Epidermal melanocyte (primary cell): ENCODE data around the gene CRADD.
"Not testable (repeated sequence)": the region's sequence is repeated elsewhere in the genome, so short reads cannot be mapped to it uniquely, and the experiment has no call there.

Source experiments
- DNase-seq: peaks from one replicate; pipeline ENCODE4 v3.0.0; 2011; ENCODE audit warnings: low spot score; ENCODE audit not compliant: insufficient read length

Gene CRADD

DNA sequence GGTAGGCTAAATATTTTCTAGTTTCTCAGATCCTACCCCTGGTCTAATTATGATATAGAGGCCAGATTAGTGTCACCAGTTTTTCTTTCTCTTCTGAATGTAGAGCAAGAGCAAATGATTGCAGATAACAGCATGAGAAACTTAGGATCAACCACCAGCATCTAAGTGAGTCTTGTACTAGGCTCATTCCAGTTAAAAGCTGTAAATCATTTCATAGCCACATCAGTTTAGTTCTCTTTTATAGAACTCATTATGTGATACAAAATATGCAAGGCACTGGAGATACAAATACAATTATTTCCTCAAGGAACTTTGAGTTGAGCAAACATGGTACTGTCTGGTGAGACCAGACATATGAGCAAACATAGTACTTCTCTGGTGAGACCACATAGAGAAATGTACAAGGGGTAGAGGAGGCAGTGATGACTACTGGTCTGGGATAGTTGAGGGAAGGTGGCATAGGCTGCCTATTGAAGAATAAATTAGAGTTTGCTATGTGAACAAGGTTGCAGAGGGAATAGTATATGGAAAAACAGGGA, 59.5 kb downstream of the CRADD start:
- DNase-seq: no peak

DNA sequence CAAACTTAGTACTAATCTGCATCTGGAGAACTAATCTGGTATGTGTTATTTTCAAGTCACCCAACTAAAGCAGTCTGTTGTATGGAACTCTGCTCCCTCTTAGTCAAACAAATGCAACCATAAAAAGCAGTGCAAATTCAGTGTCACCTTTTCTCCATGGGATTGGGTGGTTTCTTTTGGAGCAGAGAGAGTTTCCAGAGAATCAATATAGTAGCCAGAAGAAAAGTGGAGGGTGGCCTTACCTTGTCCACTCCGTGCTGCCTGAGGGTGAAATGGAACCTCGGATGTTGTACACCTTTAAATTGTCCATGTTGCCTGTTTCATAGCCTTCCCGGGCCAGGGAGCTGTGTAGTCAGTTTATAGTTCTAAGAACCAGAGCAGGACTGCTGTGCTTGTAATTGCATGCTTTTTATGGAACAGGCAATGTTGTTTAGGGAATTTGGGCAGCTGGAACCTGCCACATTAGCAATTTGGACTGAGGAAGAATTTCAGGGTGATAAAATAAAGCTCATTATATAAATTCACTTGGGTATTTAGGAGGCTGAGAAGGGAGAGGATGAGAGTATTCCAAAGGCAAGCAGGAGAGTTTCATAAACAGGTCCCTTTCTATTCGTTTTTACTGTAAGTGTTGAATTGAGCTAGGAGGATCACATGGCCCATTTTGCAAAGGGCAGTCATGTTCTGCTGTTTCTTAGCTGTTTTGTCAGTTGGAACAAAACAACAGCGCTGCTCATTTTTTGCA, 60.5 kb downstream of the CRADD start:
- DNase-seq: no peak

DNA sequence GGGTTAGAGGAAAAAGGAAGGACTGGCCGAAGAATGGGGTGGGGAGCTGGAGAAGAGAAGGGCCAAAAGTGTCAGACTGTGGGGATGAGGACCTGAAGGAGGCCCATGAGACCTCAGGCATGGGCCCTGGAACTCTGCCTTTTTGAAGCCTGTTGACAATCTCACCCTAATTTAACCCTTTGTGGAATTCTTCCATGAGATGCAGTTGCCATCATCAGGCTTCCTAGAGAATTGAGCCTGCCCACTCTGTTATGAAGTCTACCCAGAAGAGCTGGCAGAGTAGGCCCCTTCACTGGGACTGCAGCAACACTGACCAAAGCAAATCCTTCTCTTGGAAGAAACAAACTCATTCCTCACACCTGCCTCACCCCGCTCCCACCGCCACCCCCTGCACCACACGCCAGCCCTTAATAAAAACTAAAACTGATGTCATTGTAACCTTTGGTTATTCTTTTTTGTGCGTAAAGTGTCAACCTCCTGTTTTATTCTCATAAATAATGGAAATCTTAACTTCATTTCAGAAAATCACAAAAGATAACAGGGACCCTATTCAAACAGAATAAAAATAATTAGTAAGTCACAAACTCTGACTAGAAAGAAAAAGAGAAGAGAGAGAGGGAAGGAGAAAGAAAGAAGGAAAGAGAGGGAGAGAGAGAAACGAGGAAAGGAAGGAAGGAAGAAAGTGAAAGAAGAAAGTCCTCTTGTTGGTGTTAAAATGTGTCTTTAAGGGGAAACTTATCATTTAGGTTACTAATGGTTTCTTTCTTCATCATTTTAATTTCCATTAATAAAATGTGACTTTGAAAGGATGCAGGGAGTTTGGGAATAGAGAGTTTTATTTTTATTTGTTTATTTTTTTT, 61.3 kb downstream of the CRADD start:
- no peak for DNase-seq

DNA sequence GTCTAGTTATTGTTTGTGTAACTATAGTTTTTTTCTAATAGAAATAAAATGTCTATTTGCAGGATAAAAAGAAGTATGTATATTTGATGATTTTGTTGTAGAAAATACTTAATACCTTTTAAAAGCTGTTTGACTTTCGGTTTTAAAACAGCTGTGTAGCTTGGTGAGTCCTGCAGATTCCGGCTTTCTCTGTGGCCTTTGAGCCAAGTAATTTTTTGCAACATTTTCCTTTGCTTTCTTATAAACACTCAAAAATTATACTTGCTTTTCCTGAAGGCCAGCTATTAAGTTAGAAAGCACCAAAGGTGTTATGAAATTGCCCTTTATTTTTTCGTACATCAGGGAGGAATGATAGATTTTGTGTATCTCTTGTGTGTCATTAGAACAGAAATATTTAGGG, 63.6 kb downstream of the CRADD start:
- no peak for DNase-seq

DNA sequence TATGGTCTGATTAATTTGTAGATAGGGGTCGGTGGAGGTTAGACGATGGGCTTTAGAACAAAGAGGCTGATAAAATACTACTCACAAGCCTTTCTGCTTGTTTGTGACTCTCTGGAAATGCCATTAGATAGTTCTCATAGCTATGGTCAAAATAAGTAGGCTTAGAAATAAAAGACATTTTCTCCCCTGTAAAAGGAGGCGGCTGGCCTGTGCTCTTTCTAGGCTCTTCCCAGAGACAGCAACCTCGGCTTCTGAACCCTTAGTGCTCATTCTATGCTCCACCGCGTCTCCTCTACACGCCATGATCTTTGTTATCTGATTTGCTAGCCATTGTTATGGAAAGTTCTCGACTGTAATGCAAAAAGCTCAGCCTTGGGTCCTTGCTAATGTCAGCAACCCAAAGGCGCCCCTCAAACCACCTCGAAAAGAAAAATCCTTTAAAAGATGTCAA, 64.5 kb downstream of the CRADD start:
- DNase-seq: no peak

DNA sequence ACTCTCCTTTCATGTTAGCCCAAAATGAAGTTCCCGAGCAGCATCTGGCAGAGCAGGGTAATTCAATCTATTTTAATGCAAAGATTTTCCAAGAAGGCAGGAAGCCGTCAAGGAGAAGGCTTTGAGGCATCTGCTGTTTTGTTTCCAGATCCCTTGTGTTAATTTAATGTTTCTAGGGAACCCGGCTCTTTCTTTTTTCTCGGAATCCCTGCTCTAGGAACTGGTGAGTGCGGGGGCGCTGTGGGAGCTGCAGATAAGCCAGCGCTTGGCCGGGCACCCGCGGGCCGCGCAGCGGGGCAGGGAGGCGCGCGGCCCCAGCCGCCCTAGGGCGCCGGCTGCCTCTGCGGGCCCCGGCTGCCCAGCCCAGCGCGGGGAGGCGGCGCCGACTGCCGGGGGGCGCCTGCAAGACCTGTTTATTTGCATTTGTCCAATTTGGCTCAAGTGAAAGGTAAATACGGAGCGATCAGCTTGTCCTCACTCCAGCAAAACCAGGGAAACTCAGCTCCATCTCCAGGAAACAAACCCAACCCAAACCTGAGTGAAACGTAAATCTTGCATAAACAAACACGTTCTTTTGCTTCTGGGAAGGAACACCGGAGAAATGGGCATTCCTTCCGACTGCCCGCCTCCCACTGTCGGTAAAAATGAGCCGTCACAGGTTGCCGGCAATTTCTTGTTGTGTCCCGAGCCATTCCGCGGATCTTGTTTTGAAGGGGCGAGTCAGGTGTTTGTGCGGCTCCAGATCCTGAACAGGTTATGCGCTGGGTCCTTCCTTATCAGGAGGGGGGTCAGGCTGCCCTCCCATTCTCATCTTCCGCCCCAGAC, 65.1 kb downstream of the CRADD start:
- peak; percentile 46 for DNase-seq

- no peak for DNase-seq
Measured at GRCh38 chr12:93743229-93743998, 66.2 kb downstream of the CRADD start.

GRCh38 chr12:93743999-93744689, 67.0 kb downstream of the CRADD start:
- DNase-seq: no peak

DNA sequence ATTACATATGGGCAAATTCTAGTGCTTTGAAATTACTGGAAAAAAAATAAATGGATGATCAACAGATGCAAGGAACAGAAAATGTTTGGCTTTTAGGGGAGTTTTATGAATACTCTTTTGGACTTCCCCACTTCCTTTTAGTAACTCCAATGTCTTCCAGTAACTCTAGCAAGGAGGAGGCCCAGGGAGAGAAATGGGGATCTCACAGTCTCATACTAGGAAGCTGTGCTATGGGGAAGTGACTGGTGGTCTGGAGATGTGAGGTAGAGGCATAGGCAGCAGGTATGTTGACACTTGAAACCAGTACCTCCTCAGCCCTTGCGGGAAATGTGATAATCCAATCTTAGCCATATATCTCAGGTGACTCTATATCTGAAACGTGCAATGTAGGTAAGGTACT, 68.1 kb downstream of the CRADD start:
- DNase-seq: no peak

DNA sequence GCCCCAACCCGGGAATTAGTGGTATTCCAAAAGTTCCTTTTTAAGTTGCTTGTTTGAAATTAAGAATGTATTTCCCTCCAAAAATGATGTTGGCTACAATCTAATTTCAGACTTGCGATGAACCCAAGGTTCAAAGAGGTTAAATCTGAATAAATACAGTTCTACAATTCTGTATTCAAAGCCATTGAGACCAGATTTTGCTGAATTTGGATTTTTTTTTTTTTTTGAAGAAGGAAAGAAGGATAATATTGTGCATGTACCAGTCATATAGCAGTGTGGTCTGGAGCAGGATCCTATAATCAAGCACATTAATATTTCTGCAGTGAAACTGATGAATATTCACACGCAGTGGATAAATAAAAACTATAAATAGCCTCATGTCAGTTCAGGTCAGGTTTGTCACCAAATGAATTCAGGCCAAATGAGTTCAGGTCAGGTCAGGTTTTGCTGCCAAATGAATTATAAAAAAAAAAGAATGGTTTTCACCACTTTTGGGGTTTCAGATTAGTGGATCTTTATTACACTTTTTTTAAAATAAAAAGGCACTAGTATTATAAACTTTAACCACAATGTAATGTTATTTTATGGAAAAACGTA, 69.5 kb downstream of the CRADD start:
- DNase-seq: no peak

- no peak for DNase-seq
Measured at GRCh38 chr12:93748672-93749383, 71.7 kb downstream of the CRADD start.

DNA sequence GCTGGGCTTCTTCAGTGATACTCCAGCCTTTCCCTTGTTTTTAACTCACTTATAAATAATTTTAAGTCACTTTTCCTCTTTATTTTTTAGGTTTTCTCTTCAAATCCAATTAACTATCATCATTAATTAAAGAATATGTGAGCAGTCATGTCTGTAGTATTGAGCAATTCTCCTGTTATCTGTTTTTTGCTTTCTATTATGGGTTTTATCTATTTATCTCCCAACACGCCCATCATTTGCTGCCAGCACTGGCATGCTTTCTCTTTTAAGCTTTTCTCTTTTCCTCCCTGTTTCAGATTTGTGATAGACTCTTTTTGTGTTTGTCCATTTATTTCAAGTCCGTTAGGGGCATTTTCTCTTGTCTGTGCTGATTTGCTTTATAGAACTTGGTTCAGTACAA, 72.3 kb downstream of the CRADD start:
- no peak for DNase-seq

DNA sequence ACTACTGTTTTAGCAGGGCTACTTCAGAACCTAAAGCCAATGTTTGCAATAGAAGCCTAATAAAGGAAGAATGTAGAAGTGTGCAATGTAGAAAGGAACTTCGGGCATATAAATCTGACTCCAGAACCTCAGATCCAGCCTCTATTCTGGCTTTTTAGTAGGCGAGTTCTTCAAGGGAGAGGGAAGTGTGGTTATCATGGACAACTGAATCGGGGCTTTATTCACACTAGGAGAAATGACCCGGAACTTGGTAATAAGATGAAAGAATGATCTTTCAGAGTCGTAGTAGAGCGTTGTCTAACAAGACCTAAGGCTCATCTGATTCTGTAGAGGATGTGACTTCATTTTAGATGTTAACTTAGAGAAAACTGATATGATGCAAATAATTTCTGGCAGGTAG, 72.9 kb downstream of the CRADD start:
- DNase-seq: no peak

DNA sequence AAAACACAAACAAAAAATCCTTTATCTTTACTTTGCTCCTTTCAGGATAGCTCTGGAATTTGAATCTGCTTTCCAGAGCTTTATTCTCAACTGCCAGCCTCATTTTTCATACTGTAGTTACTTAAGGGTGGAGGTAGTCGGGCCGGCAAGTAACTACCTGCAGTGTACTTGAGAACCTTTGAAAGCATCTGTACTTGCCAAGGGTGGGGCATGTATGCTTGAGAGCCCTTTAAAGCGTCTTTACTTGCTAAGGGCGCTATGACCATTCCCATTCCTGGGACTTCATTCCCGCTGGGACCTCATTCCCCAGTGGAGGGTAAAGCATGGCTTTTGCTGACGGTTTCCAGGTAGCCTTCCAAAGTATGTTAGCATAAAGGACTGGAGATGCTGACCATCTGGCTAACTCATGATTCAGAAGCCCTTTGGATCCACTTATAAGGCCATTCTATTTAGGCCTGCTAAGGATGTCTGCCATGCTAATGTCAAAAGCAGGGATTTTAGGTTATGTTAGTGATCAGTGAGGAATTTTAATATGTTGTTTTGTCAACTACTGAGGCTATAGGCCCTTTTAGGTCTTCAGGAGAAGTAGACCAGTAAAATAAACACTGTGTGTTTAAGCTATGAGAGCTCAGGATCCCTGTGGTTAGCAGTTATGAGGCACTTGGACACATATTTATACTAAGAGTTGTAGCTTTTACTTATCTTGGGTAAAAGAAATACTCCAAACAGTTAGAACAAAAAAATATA, 74.9 kb downstream of the CRADD start:
- no peak for DNase-seq

- no peak for DNase-seq
Measured at GRCh38 chr12:93753285-93753684, 76.1 kb downstream of the CRADD start.

GRCh38 chr12:93753838-93754429, 76.8 kb downstream of the CRADD start:
- DNase-seq: no peak

DNA sequence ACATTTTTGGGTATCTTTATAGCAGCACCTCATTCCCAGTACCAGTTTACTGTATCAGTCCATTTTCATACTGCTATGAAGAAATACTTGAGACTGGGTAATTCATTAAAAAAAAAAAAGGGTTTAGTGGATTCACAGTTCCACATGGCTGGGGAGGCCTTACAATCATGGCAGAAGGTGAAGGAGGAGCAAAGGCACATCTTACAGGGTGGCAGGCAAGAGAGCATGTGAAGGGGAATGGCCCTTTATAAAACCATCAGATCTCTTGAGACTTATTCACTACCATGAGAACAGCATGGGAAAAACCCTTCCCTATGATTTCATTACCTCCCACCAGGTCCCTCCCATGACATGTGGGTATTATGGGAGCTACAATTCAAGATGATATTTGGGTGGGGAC, 77.7 kb downstream of the CRADD start:
- DNase-seq: not testable (repeated sequence)

GRCh38 chr12:93756288-93756687, 79.1 kb downstream of the CRADD start:
- no peak for DNase-seq
